ENCODE results near the gene FXYD5.

DNA sequence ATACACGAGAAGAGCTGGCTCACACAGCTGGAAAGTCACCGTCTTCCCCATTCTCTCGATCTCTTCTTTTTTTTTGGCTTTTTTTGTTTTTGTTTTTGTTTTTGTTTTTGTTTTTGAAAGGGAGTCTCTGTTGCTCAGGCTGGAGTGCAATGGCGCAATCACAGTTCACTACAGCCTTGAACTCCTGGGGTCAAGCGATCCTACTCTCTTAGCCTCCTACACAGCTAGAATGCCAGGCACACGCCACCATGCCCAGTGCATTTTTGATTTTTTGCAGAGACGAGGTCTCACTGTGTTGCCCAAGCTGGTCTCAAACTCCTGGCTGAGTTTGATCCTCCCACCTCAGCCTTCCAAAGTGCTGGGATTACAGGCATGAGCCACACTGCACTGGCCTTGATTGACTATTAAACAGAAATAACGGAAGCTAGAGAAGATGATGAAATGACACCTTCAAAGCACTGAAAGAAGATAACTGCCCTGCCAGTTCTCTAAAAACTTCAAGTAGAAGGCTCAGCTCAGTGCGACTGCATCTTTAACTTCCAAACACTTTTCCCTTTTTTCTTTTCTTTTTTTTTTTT is 34.9 kb upstream of the FXYD5 start:
- TF ChIP-seq EZH2phosphoT487 (IDR thresholded peaks at IDR 0.05; ENCODE audit: borderline replicate concordance, low read depth, low read length) (no peak), CTCF (conservative IDR thresholded peaks at IDR 0.05; ENCODE audit: low read length) (no peak)
